HT1080 (cell line): ENCODE data around the gene CDH4. TPM values are rescaled to one million over a fixed set of nuclear protein-coding genes. Genes with fewer than 3 reads are reported as not detected.
A peak's percentile ranks its signal among the peaks of the same experiment; 100 is the strongest.

Experiments used
- DNase-seq: peaks from one replicate; pipeline ENCODE4 v3.0.0-alpha.2; 2015; ENCODE audit warnings: low read depth
- total RNA-seq: library from RNA; depleted of rRNA; stranded (reverse); fragments of >200 nt; shearing (Covaris generic); gene quantifications from 2 replicates; pipeline ENCODE4 v1.2.3, GENCODE V29; 2014

CDH4 gene
- total RNA-seq, 1 experiment from 2014 or later: 10.8 TPM

- no peak for DNase-seq
Observed at GRCh38 chr20:61873651-61874420, 621.8 kb downstream of the CDH4 start.

GRCh38 chr20:61874421-61875068 lies 622.5 kb downstream of the CDH4 start:
- peak; percentile 46 for DNase-seq

GRCh38 chr20:61875221-61875885 lies 623.3 kb downstream of the CDH4 start:
- DNase-seq: no peak

GRCh38 chr20:61875996-61876395 lies 623.9 kb downstream of the CDH4 start:
- no peak for DNase-seq

GRCh38 chr20:61876952-61877728 lies 625.1 kb downstream of the CDH4 start:
- no peak for DNase-seq

GRCh38 chr20:61877776-61878477 lies 625.9 kb downstream of the CDH4 start:
- no peak for DNase-seq

GRCh38 chr20:61878478-61879302 lies 626.6 kb downstream of the CDH4 start:
- DNase-seq: no peak

GRCh38 chr20:61879303-61879620 lies 627.2 kb downstream of the CDH4 start:
- no peak for DNase-seq

GRCh38 chr20:61879694-61880093 lies 627.6 kb downstream of the CDH4 start:
- DNase-seq: no peak

- no peak for DNase-seq
Observed at GRCh38 chr20:61880706-61881105, 628.6 kb downstream of the CDH4 start.

GRCh38 chr20:61881416-61881815 lies 629.4 kb downstream of the CDH4 start:
- no peak for DNase-seq

GRCh38 chr20:61881861-61882260 lies 629.8 kb downstream of the CDH4 start:
- no peak for DNase-seq

- DNase-seq: no peak
Observed at GRCh38 chr20:61882716-61883615, 630.9 kb downstream of the CDH4 start.

GRCh38 chr20:61883857-61884393 lies 631.9 kb downstream of the CDH4 start:
- no peak for DNase-seq

GRCh38 chr20:61884571-61885389 lies 632.7 kb downstream of the CDH4 start:
- no peak for DNase-seq

GRCh38 chr20:61885759-61886715 lies 634.0 kb downstream of the CDH4 start:
- no peak for DNase-seq
